ENCODE data around the gene TRPM8. TPM values are rescaled to one million over a fixed set of nuclear protein-coding genes. Genes with fewer than 3 reads are reported as not detected.

TRPM8 gene
- total RNA-seq, 1 donor from 2014 or later: not detected

GRCh38 chr2:233972941-233973575 is 55.9 kb downstream of the TRPM8 start:
- DNase-seq (ENCODE audit: extremely low read depth, low read depth, low spot score): no peak

- DNase-seq (ENCODE audit: extremely low read depth, low read depth, low spot score): no peak
Measured at GRCh38 chr2:233973786-233974185, 56.6 kb downstream of the TRPM8 start.

- peak; percentile 68 for DNase-seq (ENCODE audit: extremely low read depth, low read depth, low spot score)
Measured at GRCh38 chr2:233974530-233975071, 57.4 kb downstream of the TRPM8 start.

GRCh38 chr2:233976087-233976486 is 58.9 kb downstream of the TRPM8 start:
- DNase-seq (ENCODE audit: extremely low read depth, low read depth, low spot score): no peak

- peak; percentile 31 for DNase-seq (ENCODE audit: extremely low read depth, low read depth, low spot score)
Measured at GRCh38 chr2:233976690-233977294, 59.6 kb downstream of the TRPM8 start.

GRCh38 chr2:233977296-233977837 is 60.2 kb downstream of the TRPM8 start:
- DNase-seq (ENCODE audit: extremely low read depth, low read depth, low spot score): no peak

GRCh38 chr2:233979748-233980147 is 62.6 kb downstream of the TRPM8 start:
- DNase-seq (ENCODE audit: extremely low read depth, low read depth, low spot score): no peak

- DNase-seq (ENCODE audit: extremely low read depth, low read depth, low spot score): no peak
Measured at GRCh38 chr2:233980955-233981561, 63.9 kb downstream of the TRPM8 start.

GRCh38 chr2:233981574-233982420 is 64.6 kb downstream of the TRPM8 start:
- no peak for DNase-seq (ENCODE audit: extremely low read depth, low read depth, low spot score)

GRCh38 chr2:233982421-233983121 is 65.4 kb downstream of the TRPM8 start:
- DNase-seq (ENCODE audit: extremely low read depth, low read depth, low spot score): no peak

GRCh38 chr2:233983445-233983844 is 66.3 kb downstream of the TRPM8 start:
- no peak for DNase-seq (ENCODE audit: extremely low read depth, low read depth, low spot score)

GRCh38 chr2:233988581-233988980 is 71.4 kb downstream of the TRPM8 start:
- no peak for DNase-seq (ENCODE audit: extremely low read depth, low read depth, low spot score)

- DNase-seq (ENCODE audit: extremely low read depth, low read depth, low spot score): no peak
Measured at GRCh38 chr2:233989221-233989858, 72.2 kb downstream of the TRPM8 start.

- no peak for DNase-seq (ENCODE audit: extremely low read depth, low read depth, low spot score)
Measured at GRCh38 chr2:233990261-233990798, 73.2 kb downstream of the TRPM8 start.

- no peak for DNase-seq (ENCODE audit: extremely low read depth, low read depth, low spot score)
Measured at GRCh38 chr2:233991196-233991595, 74.0 kb downstream of the TRPM8 start.

GRCh38 chr2:233992513-233993217 is 75.5 kb downstream of the TRPM8 start:
- no peak for DNase-seq (ENCODE audit: extremely low read depth, low read depth, low spot score)

- no peak for DNase-seq (ENCODE audit: extremely low read depth, low read depth, low spot score)
Measured at GRCh38 chr2:233993461-233993860, 76.3 kb downstream of the TRPM8 start.

- no peak for DNase-seq (ENCODE audit: extremely low read depth, low read depth, low spot score)
Measured at GRCh38 chr2:233994151-233994550, 77.0 kb downstream of the TRPM8 start.

GRCh38 chr2:233996000-233996399 is 78.8 kb downstream of the TRPM8 start:
- no peak for DNase-seq (ENCODE audit: extremely low read depth, low read depth, low spot score)
